ENCODE data around the gene SLC39A7. TPM values are rescaled to one million over a fixed set of nuclear protein-coding genes. Genes with fewer than 3 reads are reported as not detected.

The SLC39A7 gene
- polyA plus RNA-seq, 1 experiment: 129 TPM

GRCh38 chr6:33243476-33243875 is 42.8 kb downstream of the SLC39A7 start:
- CTCF ChIA-PET: no interaction called here

GRCh38 chr6:33247977-33248642 is 47.4 kb downstream of the SLC39A7 start:
- Histone ChIP-seq H3K27me3 (ENCODE audit: control insufficient read depth, insufficient read depth, low read length) (peaks cover 2% of the 10 kb centered on the region), H3K27ac (ENCODE audit: low read depth, low read length) (peak overlapping the region; percentile 97), H3K9me3 (ENCODE audit: control insufficient read depth, insufficient read depth, low read length) (no peaks in the 10 kb centered on the region), H3K4me3 (ENCODE audit: low read depth, low read length) (peak overlapping the region; percentile 67)
- ChIA-PET CTCF (interaction anchor here (0.6 to 4.7 kb wide), 44 partner anchors 8 to 409 kb away, joined by 3 to 72 read pairs (median 4); partner anchors contain the start of genes COL11A2, HLA-DMA, PSMB9 and RING1), POLR2A (interaction anchor here (0.7 to 3.7 kb wide), 8 partner anchors 12 to 362 kb away, joined by 3 to 52 read pairs (median 8); partner anchors contain the start of genes B3GALT4, HSD17B8, RING1 and RPS18)
- TF ChIP-seq CTCF (IDR thresholded peaks at IDR 0.05; ENCODE audit: low read depth, low read length): peak; percentile 92
- DNase-seq (ENCODE audit: low read depth, low spot score): peak; percentile 66

More at GRCh38 chr6:33243476-33243875, 42.8 kb downstream of the SLC39A7 start:
- Histone ChIP-seq H3K27ac (ENCODE audit: low read depth, low read length) (no peak overlapping the region), H3K27me3 (ENCODE audit: control insufficient read depth, insufficient read depth, low read length) (peaks cover 14% of the 10 kb centered on the region), H3K4me3 (ENCODE audit: low read depth, low read length) (no peak overlapping the region), H3K9me3 (ENCODE audit: control insufficient read depth, insufficient read depth, low read length) (no peaks in the 10 kb centered on the region)
- DNase-seq (ENCODE audit: low read depth, low spot score): no peak
- TF ChIP-seq CTCF (IDR thresholded peaks at IDR 0.05; ENCODE audit: low read depth, low read length): no peak
- POLR2A ChIA-PET: interaction anchor here (0.7 kb wide), 2 partner anchors 259 to 272 kb away, joined by 4 read pairs; no protein-coding TSS in a partner anchor

- Histone ChIP-seq H3K27ac (ENCODE audit: low read depth, low read length) (peak overlapping the region; percentile 97), H3K27me3 (ENCODE audit: control insufficient read depth, insufficient read depth, low read length) (peaks cover 2% of the 10 kb centered on the region), H3K4me3 (ENCODE audit: low read depth, low read length) (peak overlapping the region; percentile 67), H3K9me3 (ENCODE audit: control insufficient read depth, insufficient read depth, low read length) (no peaks in the 10 kb centered on the region)
- CTCF ChIA-PET: interaction anchor here (0.6 to 4.7 kb wide), 30 partner anchors 13 to 410 kb away, joined by 3 to 72 read pairs (median 5); partner anchors contain the start of genes HLA-DMA, RING1 and TAP2
- POLR2A ChIA-PET: interaction anchor here (0.7 to 3.7 kb wide), 7 partner anchors 12 to 362 kb away, joined by 3 to 52 read pairs (median 10); partner anchors contain the start of genes B3GALT4, HSD17B8, RING1 and RPS18
- TF ChIP-seq CTCF (IDR thresholded peaks at IDR 0.05; ENCODE audit: low read depth, low read length): no peak
- DNase-seq (ENCODE audit: low read depth, low spot score): no peak
Observed at GRCh38 chr6:33248643-33248931, 47.9 kb downstream of the SLC39A7 start.

GRCh38 chr6:33248932-33249731 is 48.5 kb downstream of the SLC39A7 start:
- TF ChIP-seq CTCF (IDR thresholded peaks at IDR 0.05; ENCODE audit: low read depth, low read length): peak; percentile 26; the same call in 1 of the 2 replicates
- peak overlapping the region; percentile 80 for H3K4me3 ChIP-seq (ENCODE audit: low read depth, low read length)
- peak; percentile 98 for DNase-seq (ENCODE audit: low read depth, low spot score)
- ChIA-PET CTCF (interaction anchor here (0.6 to 4.7 kb wide), 29 partner anchors 12 to 410 kb away, joined by 3 to 72 read pairs (median 5); partner anchors contain the start of genes HLA-DMA, RING1 and TAP2), POLR2A (interaction anchor here (0.6 to 3.7 kb wide), 9 partner anchors 11 to 363 kb away, joined by 3 to 52 read pairs (median 5); partner anchors contain the start of genes B3GALT4, HSD17B8, PFDN6 and RING1)
- no peaks in the 10 kb centered on the region for H3K27me3 ChIP-seq (ENCODE audit: control insufficient read depth, insufficient read depth, low read length)
- peak overlapping the region; percentile 97 for H3K27ac ChIP-seq (ENCODE audit: low read depth, low read length)
- H3K9me3 ChIP-seq (ENCODE audit: control insufficient read depth, insufficient read depth, low read length): no peaks in the 10 kb centered on the region

Measured in AG04450 (cell line).